Spleen (tissue), 7 donors: Measurements from ENCODE around the gene FANCL.

Experiments used
- POLR2A ChIP-seq, 3 donors: fragments of 450-650 bp; IDR thresholded peaks; one replicate each; pipeline ENCODE4 v1.5.1; 2017; ENCODE audit warnings: antibody characterized with exemption in 3 of 3, mild to moderate bottlenecking in 1 of 3
- POLR2AphosphoS5 ChIP-seq, 3 donors: sonication (generic); formaldehyde crosslinking; IDR thresholded peaks; one replicate each; pipeline ENCODE4 v1.5.1; 2017; ENCODE audit warnings: antibody characterized with exemption in 3 of 3
- TF ChIP-seq, protein P1 (sequence below), 11 experiments: fragments of 200-600 bp in 7 of 11; fragments of 450-650 bp in 4 of 11; sonication (generic) in 4 of 11; IDR thresholded peaks in 8 of 11; conservative IDR thresholded peaks in 3 of 11; 1 replicate in 7 of 11; 2 replicates in 4 of 11; pipeline versions ENCODE4 v1.4.0 to v1.8.0; 2016 to 2021; ENCODE audit warnings: antibody characterized with exemption in 11 of 11, inconsistent platforms in 4 of 11, mild to moderate bottlenecking in 1 of 11
- donor health status: DM: no; HTN: no; CAD: no; lungs with moderate emphysema.
- donor health status: DM: no; HTN: no; CAD: no.
- donor health status: DM: no; HTN: no; CAD: no.

DNA sequence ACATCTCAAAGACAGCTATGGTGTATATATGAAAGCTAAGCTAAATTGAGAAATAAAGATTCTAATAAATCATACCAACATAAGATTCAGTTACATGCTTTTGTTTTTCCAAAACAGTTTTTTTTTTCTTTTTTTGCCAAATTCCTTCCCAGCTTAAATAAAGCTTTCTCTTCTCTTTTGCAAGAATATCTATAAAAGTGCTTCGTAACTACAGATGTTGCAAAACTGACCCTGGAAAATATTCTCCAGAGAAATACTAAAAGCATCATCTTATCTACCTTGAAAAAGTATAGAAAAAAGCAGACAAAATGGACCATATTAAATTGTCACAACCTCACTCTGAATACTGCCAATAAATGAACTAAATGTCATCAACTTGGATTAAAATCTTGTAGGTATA is 38.7 kb downstream of the FANCL start:
- TF ChIP-seq, protein P1, sequence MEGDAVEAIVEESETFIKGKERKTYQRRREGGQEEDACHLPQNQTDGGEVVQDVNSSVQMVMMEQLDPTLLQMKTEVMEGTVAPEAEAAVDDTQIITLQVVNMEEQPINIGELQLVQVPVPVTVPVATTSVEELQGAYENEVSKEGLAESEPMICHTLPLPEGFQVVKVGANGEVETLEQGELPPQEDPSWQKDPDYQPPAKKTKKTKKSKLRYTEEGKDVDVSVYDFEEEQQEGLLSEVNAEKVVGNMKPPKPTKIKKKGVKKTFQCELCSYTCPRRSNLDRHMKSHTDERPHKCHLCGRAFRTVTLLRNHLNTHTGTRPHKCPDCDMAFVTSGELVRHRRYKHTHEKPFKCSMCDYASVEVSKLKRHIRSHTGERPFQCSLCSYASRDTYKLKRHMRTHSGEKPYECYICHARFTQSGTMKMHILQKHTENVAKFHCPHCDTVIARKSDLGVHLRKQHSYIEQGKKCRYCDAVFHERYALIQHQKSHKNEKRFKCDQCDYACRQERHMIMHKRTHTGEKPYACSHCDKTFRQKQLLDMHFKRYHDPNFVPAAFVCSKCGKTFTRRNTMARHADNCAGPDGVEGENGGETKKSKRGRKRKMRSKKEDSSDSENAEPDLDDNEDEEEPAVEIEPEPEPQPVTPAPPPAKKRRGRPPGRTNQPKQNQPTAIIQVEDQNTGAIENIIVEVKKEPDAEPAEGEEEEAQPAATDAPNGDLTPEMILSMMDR (IDR thresholded peaks at IDR 0.05 in 8 of 11, conservative IDR thresholded peaks at IDR 0.05 in 3 of 11) = no peak
- TF ChIP-seq POLR2A (IDR thresholded peaks at IDR 0.05) (no peak), POLR2AphosphoS5 (IDR thresholded peaks at IDR 0.05) (no peak)
